Thyroid gland (tissue), 4 donors: ENCODE measurements around the gene C2CD2L.

Experiments
- POLR2A ChIP-seq, 2 donors: fragments of 450-650 bp; IDR thresholded peaks; one replicate each; pipeline ENCODE4 v1.6.1; 2017; ENCODE audit warnings: antibody characterized with exemption in 2 of 2, mild to moderate bottlenecking in 2 of 2, moderate library complexity in 1 of 2
- TF ChIP-seq, protein P1 (sequence below), 6 experiments: fragments of 200-600 bp in 3 of 6; fragments of 450-650 bp in 3 of 6; sonication (generic) in 3 of 6; IDR thresholded peaks; one replicate each; pipeline ENCODE4 v1.5.1; 2016 to 2019; ENCODE audit warnings: antibody characterized with exemption in 6 of 6, mild to moderate bottlenecking in 2 of 6, inconsistent platforms in 1 of 6, moderate library complexity in 1 of 6

DNA sequence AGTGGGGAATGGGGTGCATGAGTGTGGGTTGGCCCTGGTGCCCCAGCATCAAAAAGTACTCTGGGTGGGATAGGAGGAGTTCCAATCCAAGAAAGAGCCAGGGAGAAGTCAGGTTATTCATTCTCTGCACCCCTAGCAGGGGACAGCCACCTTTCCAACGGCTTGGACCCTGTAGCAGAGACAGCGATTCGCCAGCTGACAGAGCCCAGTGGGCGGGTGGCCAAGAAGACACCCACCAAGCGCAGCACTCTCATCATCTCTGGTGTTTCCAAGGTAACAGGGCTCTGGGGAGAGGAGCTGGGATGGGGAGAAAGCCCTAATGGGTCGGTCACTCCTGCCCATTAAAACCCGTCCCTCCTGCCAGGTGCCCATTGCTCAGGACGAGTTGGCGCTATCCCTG lies 6.6 kb downstream of the C2CD2L start:
- TF ChIP-seq, protein P1, sequence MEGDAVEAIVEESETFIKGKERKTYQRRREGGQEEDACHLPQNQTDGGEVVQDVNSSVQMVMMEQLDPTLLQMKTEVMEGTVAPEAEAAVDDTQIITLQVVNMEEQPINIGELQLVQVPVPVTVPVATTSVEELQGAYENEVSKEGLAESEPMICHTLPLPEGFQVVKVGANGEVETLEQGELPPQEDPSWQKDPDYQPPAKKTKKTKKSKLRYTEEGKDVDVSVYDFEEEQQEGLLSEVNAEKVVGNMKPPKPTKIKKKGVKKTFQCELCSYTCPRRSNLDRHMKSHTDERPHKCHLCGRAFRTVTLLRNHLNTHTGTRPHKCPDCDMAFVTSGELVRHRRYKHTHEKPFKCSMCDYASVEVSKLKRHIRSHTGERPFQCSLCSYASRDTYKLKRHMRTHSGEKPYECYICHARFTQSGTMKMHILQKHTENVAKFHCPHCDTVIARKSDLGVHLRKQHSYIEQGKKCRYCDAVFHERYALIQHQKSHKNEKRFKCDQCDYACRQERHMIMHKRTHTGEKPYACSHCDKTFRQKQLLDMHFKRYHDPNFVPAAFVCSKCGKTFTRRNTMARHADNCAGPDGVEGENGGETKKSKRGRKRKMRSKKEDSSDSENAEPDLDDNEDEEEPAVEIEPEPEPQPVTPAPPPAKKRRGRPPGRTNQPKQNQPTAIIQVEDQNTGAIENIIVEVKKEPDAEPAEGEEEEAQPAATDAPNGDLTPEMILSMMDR (IDR thresholded peaks at IDR 0.05) = no peak
- TF ChIP-seq POLR2A (IDR thresholded peaks at IDR 0.05) = no peak
